GM12892 (cell line): ENCODE results near the gene POMT1.

Experiments used
- DNase-seq: peaks from one replicate; pipeline ENCODE4 v3.0.0; 2011; ENCODE audit not compliant: insufficient read length
- FAIRE-seq: peaks from 2 replicates; lab custom pipeline; 2011; peaks lifted over from hg19 to GRCh38; lab: Jason Lieb, UNC
- POLR2A ChIP-seq: IDR thresholded peaks from 2 replicates; pipeline ENCODE4 v1.6.1; 2011; ENCODE audit warnings: low read depth, low read length, control low read depth
- POLR2AphosphoS5 ChIP-seq: IDR thresholded peaks from 2 replicates; pipeline ENCODE4 v1.6.1; 2011; ENCODE audit warnings: low read depth, low read length, control low read depth
- TAF1 ChIP-seq: IDR thresholded peaks from 2 replicates; pipeline ENCODE4 v1.6.1; 2011; ENCODE audit warnings: low read depth, mild to moderate bottlenecking, control low read depth, low read length, borderline replicate concordance

Gene POMT1

DNA sequence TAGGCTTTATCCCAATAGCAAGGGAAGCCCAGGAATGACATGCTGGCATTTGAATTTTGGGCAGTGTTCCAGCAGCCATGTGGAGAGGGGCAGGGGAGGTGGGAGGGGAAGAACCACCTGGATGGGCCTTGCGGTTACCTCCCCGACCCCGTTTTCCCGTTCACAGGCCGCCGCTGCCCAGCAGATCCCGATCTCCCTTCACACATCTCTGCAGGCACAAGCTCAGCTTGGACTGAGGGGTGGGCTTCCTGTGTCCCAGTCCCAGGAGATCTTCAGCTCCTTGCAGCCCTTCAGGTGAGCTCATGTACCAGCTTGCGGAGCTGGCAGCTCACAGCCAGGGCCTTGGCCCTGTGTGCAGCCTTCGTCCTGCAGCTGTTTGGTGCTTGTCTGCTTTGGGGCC is 15.7 kb upstream of the POMT1 start:
- TF ChIP-seq POLR2AphosphoS5 (no peak), POLR2A (no peak)
- FAIRE-seq = no peak
- DNase-seq = no peak

DNA sequence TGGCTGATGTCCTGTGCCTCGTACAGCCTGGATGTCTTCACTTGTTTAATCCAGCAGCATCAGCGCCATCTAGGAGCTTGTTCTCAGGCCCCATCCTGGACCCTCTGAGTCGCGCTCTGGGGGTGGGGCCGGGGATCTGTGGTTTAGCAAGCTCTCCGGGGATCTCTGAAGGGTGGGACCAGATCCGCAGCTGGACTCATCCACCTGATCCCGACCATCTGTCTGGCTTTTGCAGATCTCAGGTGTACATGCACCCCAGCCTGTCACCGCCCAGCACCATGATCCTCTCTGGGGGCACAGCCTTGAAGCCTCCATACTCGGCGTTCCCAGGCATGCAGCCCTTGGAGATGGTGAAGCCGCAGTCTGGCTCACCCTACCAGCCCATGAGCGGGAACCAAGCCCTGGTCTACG is 15.1 kb upstream of the POMT1 start:
- FAIRE-seq (no peak), DNase-seq (no peak)
- TF ChIP-seq POLR2A (no peak), POLR2AphosphoS5 (no peak), TAF1 (no peak)

DNA sequence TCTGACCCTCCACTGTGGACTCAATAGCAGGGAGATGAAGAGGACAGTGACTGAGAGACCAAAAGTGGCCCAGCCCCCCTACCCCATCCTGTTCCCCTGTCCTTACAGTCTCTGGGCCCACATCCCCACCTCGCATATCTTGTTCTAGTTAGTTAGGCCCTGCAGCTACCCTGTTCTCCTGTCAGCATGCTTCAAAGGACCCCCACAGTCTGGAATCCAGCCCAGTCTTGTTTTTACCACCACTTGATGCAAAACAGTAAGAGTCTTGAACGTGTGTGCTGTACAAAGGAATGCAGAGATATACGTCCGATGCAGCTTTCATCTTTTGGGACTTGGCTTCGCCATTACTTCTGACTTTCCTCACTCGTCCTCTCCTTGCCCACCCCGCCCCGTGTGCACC is 12.2 kb upstream of the POMT1 start:
- no peak for FAIRE-seq
- no peak for TF ChIP-seq POLR2AphosphoS5
- no peak for TF ChIP-seq TAF1
- TF ChIP-seq POLR2A = no peak
- DNase-seq = no peak

DNA sequence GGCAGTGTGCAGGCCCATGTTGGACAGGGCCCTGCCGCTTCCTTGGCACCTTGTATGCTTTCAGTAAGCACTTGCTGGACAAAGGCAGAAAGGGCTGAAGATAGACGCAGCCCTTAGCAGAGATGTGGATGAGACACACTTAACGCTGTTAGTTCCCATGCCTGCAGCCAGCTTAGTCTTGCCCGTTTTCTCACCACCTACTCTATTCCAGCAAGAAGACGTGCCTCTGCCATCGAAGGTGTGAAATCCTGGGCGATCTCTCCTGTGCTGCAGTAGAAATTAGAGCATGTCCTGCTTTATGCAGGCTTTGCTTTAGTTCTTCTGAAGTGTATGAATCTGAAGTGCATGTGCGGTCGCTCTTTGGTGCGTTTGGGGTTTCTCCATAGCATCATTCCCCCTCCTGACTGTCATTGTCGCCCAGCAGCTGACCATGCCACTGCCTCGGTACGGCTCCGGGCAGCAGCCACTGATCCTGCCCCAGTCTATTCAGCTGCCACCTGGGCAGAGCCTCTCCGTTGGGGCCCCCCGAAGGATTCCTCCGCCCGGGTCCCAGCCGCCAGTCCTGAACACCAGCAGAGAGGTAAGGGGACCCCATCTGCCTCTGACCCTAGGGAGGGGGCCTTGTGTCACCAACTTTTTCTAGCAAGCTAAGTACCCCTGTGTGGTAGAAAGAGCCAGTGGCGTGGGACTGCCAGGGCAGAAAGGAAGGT is 11.6 kb upstream of the POMT1 start:
- no peak for DNase-seq
- FAIRE-seq = no peak
- TF ChIP-seq POLR2A = no peak
- TF ChIP-seq POLR2AphosphoS5 = no peak
- no peak for TF ChIP-seq TAF1

DNA sequence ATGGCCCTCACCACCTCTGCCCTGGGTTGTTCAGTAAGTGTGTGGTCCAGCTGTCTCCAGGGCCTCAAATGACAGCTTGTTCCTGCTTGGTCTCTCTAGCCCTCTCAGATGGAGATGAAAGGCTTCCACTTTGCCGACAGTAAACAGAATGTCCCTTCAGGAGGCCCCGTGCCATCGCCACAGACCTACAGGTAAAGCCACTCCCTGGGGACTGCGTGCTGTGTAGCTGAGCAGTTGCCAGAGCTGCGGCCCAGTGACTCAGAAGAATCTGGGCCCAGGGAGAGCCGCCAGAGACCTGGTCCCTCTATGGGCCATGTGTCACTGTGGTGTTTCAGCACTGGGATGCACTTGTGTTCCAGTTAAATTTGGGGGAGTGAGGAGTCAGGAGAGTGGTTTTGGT is 10.6 kb upstream of the POMT1 start:
- TF ChIP-seq POLR2A = no peak
- TF ChIP-seq POLR2AphosphoS5 = no peak
- no peak for TF ChIP-seq TAF1
- DNase-seq (no peak), FAIRE-seq (no peak)

DNA sequence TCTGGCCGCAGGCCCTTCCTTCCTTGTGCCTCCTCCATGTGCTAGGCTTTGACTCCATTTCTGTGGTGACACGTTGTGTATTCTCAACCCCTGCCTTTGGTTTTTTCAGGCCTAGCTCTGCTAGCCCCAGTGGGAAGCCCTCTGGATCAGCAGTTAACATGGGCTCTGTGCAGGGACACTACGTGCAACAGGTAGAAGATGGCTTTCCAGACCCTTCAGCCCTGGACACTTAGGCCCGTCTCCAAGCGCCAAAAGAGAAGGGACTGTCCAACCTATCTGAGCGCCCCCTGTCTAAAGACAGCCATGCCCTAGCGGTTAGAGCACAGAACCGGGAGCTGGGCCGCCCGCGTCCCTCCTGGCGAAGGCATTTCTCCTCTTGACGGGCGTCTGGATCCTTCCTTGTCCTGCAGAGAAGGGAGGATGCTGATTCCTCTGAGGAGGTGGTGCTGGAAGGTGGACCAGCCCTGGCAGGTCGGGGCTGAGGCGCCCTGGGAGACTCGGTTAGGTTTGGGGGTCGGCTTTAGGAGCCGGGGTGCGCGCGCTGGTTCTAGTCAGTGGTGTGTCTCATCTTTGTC is 8.3 kb upstream of the POMT1 start:
- no peak for DNase-seq
- FAIRE-seq = no peak
- no peak for TF ChIP-seq POLR2A
- no peak for TF ChIP-seq POLR2AphosphoS5
- no peak for TF ChIP-seq TAF1

DNA sequence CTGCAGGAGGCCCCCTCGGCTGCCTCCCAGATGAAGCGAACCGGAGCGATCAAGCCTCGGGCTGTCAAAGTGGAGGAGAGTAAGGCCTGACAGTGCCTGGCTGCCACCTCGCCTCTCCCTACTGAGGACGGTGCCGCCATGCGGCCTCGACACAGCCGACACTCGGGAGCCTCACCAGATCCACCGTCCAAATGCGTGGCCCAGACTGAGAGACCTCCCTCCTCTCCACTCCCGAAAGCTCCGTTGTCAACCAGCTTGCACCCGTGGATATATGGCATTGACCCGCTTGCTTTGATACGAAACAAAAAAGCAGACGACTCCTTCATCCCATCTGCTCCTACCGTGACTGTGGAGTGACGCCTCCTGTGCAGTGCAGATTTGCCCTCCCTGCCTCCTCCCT is 6.9 kb upstream of the POMT1 start:
- FAIRE-seq (no peak), DNase-seq (no peak)
- TF ChIP-seq POLR2A = no peak
- no peak for TF ChIP-seq TAF1
- no peak for TF ChIP-seq POLR2AphosphoS5

DNA sequence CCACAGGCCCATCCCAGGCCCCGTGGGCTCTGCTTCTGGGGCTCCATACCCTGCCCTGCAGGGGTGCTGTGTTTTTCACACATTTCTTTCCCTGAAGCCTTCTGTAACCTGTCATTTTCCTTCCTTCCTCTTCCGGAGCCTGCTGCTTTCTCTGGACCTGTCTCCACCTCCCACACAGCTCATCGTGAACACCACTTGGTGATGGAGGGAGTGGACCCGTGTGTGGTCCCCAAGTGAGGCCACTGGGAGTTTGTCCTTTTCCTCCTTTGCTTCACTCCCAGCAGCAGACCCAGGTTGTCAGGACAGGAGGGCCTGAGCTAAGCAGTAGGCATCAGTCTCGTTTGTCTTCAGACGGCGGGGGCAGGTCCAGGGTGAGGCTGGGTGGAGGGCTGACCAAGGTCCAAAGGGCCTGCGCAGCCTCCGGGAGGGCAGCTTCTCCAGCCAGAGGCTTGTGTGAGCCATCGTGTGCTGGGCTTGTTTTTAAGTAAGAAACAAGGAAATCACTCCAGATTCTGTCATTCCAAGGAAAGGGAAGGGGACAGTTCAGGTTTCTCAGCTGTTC is 5.8 kb upstream of the POMT1 start:
- FAIRE-seq (no peak), DNase-seq (no peak)
- TF ChIP-seq TAF1 = no peak
- no peak for TF ChIP-seq POLR2AphosphoS5
- no peak for TF ChIP-seq POLR2A

DNA sequence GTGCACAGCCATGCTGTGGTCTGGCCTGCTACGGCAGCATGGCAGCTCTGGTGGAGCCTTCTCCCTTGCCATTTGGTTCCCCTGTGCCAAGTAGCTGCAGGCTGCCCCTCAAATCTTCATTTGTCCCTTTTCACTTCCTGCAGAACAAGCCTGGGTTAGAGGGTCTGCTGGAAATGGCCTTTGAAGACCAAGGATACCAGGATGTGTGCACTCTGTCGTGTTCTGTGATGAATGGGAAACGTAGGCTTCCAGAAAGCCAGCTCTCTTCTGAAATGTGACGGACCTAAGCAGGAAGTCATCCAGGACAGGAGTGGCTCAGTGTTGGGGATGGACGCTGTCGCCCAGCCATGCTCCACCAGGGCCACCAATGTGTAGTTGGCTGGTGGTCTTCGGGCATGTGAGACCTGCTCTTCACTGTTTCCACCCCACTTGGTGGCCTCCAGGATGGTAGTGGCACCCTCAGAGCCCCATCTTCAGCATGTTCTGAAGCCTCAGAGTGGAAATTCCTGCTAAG is 3.4 kb upstream of the POMT1 start:
- DNase-seq (no peak), FAIRE-seq (no peak)
- TF ChIP-seq POLR2AphosphoS5 (no peak; the same call in 1 of the 2 replicates), TAF1 (no peak), POLR2A (no peak)

DNA sequence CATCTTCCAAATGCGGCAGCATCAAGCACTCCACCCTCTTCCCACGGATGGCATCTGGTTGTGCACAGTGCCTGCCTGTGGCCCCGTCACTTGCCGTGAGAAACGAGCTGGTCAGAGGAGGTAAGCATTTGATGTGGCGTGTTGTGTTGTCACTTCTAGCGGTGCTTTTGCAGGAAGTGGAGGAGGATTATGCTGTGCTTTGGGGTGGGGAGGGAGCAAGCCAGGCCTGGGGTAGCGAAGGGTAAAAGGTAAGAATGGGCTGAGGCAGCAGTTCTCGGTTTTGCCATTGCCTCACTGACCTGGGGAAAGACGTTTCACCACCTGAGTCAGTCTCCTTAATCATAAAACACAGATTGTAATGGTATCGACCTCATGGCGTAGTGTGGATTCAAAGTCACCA is 2.3 kb upstream of the POMT1 start:
- TF ChIP-seq TAF1 (no peak), POLR2AphosphoS5 (peak; percentile 51), POLR2A (0 out of 2 replicates have a peak, but pooled peaks have one; percentile 18)
- no peak for FAIRE-seq

DNA sequence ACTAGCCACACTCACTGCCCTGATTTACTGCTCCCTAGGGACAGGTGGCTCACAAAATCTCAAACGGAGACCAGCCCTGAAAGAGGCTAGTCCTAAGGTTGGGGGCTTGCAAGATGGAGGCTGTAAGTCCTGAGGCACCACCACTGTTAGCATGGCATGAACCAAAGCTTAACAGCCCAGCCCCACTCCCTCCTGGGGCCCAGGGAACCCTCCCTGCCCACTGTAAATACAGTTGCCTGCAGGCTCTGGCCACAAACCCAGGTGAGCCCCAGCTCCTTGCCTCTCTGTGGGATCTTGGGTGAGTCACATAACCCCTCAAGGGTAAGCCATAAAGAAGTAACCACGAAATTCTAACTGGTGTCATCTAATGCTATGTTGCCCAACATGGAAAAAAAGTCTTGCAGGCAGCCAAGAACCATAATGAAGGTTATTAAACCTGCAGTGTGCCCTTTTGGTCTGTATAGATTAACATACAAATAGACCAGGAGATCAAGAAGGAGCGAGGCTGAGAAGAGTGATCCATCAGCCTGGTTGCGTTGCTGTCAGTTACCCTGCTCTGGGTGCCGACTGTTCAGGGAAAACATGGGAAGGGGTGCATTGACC is 1.7 kb upstream of the POMT1 start:
- no peak for DNase-seq
- FAIRE-seq = no peak
- TF ChIP-seq TAF1 (no peak), POLR2A (no peak)

More for the DNA sequence above, 2.3 kb upstream of the POMT1 start:
- no peak for DNase-seq
